ENCODE results near the gene ITGBL1. TPM values are rescaled to one million over a fixed set of nuclear protein-coding genes. Genes with fewer than 3 reads are reported as not detected.

Gene ITGBL1
- total and polyA plus RNA-seq, 2 experiments from 2014 or later, result 0.29 TPM; not detected in 1

- Histone ChIP-seq H3K4me1 (ENCODE audit: insufficient read depth) (no peaks in the 10 kb centered on the region), H3K9me2 (ENCODE audit: insufficient read depth) (no peaks in the 10 kb centered on the region), H3K27me3 (ENCODE audit: insufficient read depth) (no peaks in the 10 kb centered on the region), H3F3A (replicated peaks; ENCODE audit: low read depth) (no peaks in the 10 kb centered on the region), H3K27ac (ENCODE audit: low read depth) (no peak overlapping the region), H3K4me3 (no peak overlapping the region), H2AFZ (no peak overlapping the region), H3K4me2 (no peak overlapping the region), H3K36me3 (ENCODE audit: insufficient read depth) (no peaks in the 10 kb centered on the region), H4K20me1 (replicated peaks; ENCODE audit: insufficient read depth) (no peaks in the 10 kb centered on the region), H3K79me2 (replicated peaks; ENCODE audit: insufficient read depth) (no peaks in the 10 kb centered on the region)
- DNase-seq (ENCODE audit: low spot score) (no peak), ATAC-seq (no peak)
- Mint-ChIP-seq H3K9me3 (no peaks in the 10 kb centered on the region), H3K36me3 (ENCODE audit: low read depth) (no peaks in the 10 kb centered on the region), H3K27ac (no peak overlapping the region), H3K4me3 (no peak overlapping the region), H3K27me3 (ENCODE audit: insufficient read depth, low read depth, poor library complexity) (no peaks in the 10 kb centered on the region), H3K4me1 (peaks cover 3% of the 10 kb centered on the region; the same call in 1 of the 3 replicates)
- TF ChIP-seq ETS1 (IDR thresholded peaks at IDR 0.05) (no peak), CTCF (conservative IDR thresholded peaks at IDR 0.05; ENCODE audit: low read depth in 2 of 2) (no peak), JUNB (IDR thresholded peaks at IDR 0.05; ENCODE audit: unreplicated experiment) (no peak), NANOG (IDR thresholded peaks at IDR 0.05; ENCODE audit: borderline replicate concordance) (no peak), POLR2AphosphoS5 (IDR thresholded peaks at IDR 0.05; ENCODE audit: low read depth) (no peak), STAT1 (IDR thresholded peaks at IDR 0.05; ENCODE audit: unreplicated experiment) (no peak), ZNF331 (CRISPR knock-in tag; IDR thresholded peaks at IDR 0.05; ENCODE audit: low read depth) (no peak), EZH2 (IDR thresholded peaks at IDR 0.05; ENCODE audit: low read depth, unreplicated experiment) (no peak), ZNF114 (CRISPR knock-in tag; IDR thresholded peaks at IDR 0.05) (no peak), EZH2phosphoT487 (IDR thresholded peaks at IDR 0.05; ENCODE audit: unreplicated experiment) (no peak), CREB1 (CRISPR knock-in tag; IDR thresholded peaks at IDR 0.05; ENCODE audit: low read depth) (no peak), REST (IDR thresholded peaks at IDR 0.05; ENCODE audit: unreplicated experiment) (no peak), ZNF462 (CRISPR knock-in tag; IDR thresholded peaks at IDR 0.05) (no peak)
Observed at GRCh38 chr13:101493541-101493940, 41.1 kb downstream of the ITGBL1 start.

Data from GM23338 (cell line).